ENCODE results near the gene SLIT3. TPM values are rescaled to one million over a fixed set of nuclear protein-coding genes. Genes with fewer than 3 reads are reported as not detected.

Gene SLIT3
- total RNA-seq, 1 experiment from 2014 or later = not detected

GRCh38 chr5:169181814-169182213, 119.1 kb downstream of the SLIT3 start:
- CTCF ChIA-PET = no interaction called here
- no peak for DNase-seq
- BruUV-seq (replicated peaks) = no TSS peak
- no peaks in the 10 kb centered on the region for H3K36me3 ChIP-seq (ENCODE audit: low read depth)
- H4K20me1 ChIP-seq (ENCODE audit: insufficient read depth) = no peaks in the 10 kb centered on the region
- POLR2A ChIA-PET (ENCODE audit: unreplicated experiment) = no interaction called here
- intact Hi-C loops (cut with micrococcal nuclease; ENCODE audit: unreplicated experiment) = no loop called here
- H3K79me2 ChIP-seq (ENCODE audit: low read depth) = no peaks in the 10 kb centered on the region
- H3F3A ChIP-seq (ENCODE audit: insufficient read depth, low read depth) = no peaks in the 10 kb centered on the region
- H3K9me3 ChIP-seq (ENCODE audit: insufficient read depth, low read depth) = no peaks in the 10 kb centered on the region
- H3K4me1 ChIP-seq (replicated peaks; ENCODE audit: insufficient read depth) = no peaks in the 10 kb centered on the region
- H3K4me3 ChIP-seq = no peak overlapping the region
- no peak for TF ChIP-seq EZH2 (IDR thresholded peaks at IDR 0.05; ENCODE audit: low read depth)
- TF ChIP-seq CTCF (conservative IDR thresholded peaks at IDR 0.05) = no peak
- no peak overlapping the region for H3K27ac ChIP-seq
- no peak overlapping the region for H2AFZ ChIP-seq
- H3K4me2 ChIP-seq = no peak overlapping the region
- H3K9me2 ChIP-seq (ENCODE audit: insufficient read depth) = no peaks in the 10 kb centered on the region
- H3K27me3 ChIP-seq (ENCODE audit: insufficient read depth, low read depth) = peaks cover 49% of the 10 kb centered on the region

GRCh38 chr5:169178754-169179153, 122.2 kb downstream of the SLIT3 start:
- no peak for TF ChIP-seq CTCF (conservative IDR thresholded peaks at IDR 0.05)
- TF ChIP-seq EZH2 (IDR thresholded peaks at IDR 0.05; ENCODE audit: low read depth) = no peak
- H2AFZ ChIP-seq = no peak overlapping the region
- no peak overlapping the region for H3K4me2 ChIP-seq
- H3K9me3 ChIP-seq (ENCODE audit: insufficient read depth, low read depth) = no peaks in the 10 kb centered on the region
- no peak for DNase-seq
- H3K4me3 ChIP-seq = no peak overlapping the region
- ChIA-PET POLR2A (ENCODE audit: unreplicated experiment) (no interaction called here), CTCF (no interaction called here)
- H3F3A ChIP-seq (ENCODE audit: insufficient read depth, low read depth) = no peaks in the 10 kb centered on the region
- no peak overlapping the region for H3K27ac ChIP-seq
- H3K36me3 ChIP-seq (ENCODE audit: low read depth) = no peaks in the 10 kb centered on the region
- intact Hi-C loops (cut with micrococcal nuclease; ENCODE audit: unreplicated experiment) = no loop called here
- no TSS peak for BruUV-seq (replicated peaks)
- H3K9me2 ChIP-seq (ENCODE audit: insufficient read depth) = no peaks in the 10 kb centered on the region
- H3K4me1 ChIP-seq (replicated peaks; ENCODE audit: insufficient read depth) = no peaks in the 10 kb centered on the region
- no peaks in the 10 kb centered on the region for H3K79me2 ChIP-seq (ENCODE audit: low read depth)
- H4K20me1 ChIP-seq (ENCODE audit: insufficient read depth) = no peaks in the 10 kb centered on the region
- H3K27me3 ChIP-seq (ENCODE audit: insufficient read depth, low read depth) = peaks cover 25% of the 10 kb centered on the region

- Histone ChIP-seq H3K9me3 (ENCODE audit: insufficient read depth, low read depth) (no peaks in the 10 kb centered on the region), H3K36me3 (ENCODE audit: low read depth) (no peaks in the 10 kb centered on the region), H4K20me1 (ENCODE audit: insufficient read depth) (no peaks in the 10 kb centered on the region), H3F3A (ENCODE audit: insufficient read depth, low read depth) (no peaks in the 10 kb centered on the region), H3K9me2 (ENCODE audit: insufficient read depth) (no peaks in the 10 kb centered on the region), H3K27ac (no peak overlapping the region), H3K27me3 (ENCODE audit: insufficient read depth, low read depth) (peaks cover 25% of the 10 kb centered on the region), H3K4me2 (no peak overlapping the region), H2AFZ (no peak overlapping the region), H3K4me1 (replicated peaks; ENCODE audit: insufficient read depth) (no peaks in the 10 kb centered on the region), H3K79me2 (ENCODE audit: low read depth) (no peaks in the 10 kb centered on the region), H3K4me3 (no peak overlapping the region)
- ChIA-PET CTCF (no interaction called here), POLR2A (ENCODE audit: unreplicated experiment) (no interaction called here)
- TF ChIP-seq CTCF (conservative IDR thresholded peaks at IDR 0.05) (no peak), EZH2 (IDR thresholded peaks at IDR 0.05; ENCODE audit: low read depth) (no peak)
- no peak for DNase-seq
- intact Hi-C loops (cut with micrococcal nuclease; ENCODE audit: unreplicated experiment) = no loop called here
- no TSS peak for BruUV-seq (replicated peaks)
Observed at GRCh38 chr5:169178274-169178673, 122.7 kb downstream of the SLIT3 start.

All from PC-9 (cell line).